NB4 (cell line): ENCODE data around the gene PHACTR1.

ENCODE experiments used
- MYC ChIP-seq: IDR thresholded peaks from 2 replicates; pipeline ENCODE4 v1.6.1; 2011; ENCODE audit warnings: low read depth, low read length
- POLR2A ChIP-seq: IDR thresholded peaks from 2 replicates; pipeline ENCODE4 v1.6.1; 2011; ENCODE audit warnings: mild to moderate bottlenecking; ENCODE audit not compliant: insufficient read length; ENCODE audit errors: extremely low read depth
- TF ChIP-seq, protein P1 (sequence below): IDR thresholded peaks from one replicate; pipeline ENCODE4 v1.5.1; 2012; ENCODE audit warnings: low read depth, low read length
- TF ChIP-seq, protein P2 (sequence below): IDR thresholded peaks from 2 replicates; pipeline ENCODE4 v1.6.1; 2011; ENCODE audit warnings: low read depth, low read length

- TF ChIP-seq, protein P1, sequence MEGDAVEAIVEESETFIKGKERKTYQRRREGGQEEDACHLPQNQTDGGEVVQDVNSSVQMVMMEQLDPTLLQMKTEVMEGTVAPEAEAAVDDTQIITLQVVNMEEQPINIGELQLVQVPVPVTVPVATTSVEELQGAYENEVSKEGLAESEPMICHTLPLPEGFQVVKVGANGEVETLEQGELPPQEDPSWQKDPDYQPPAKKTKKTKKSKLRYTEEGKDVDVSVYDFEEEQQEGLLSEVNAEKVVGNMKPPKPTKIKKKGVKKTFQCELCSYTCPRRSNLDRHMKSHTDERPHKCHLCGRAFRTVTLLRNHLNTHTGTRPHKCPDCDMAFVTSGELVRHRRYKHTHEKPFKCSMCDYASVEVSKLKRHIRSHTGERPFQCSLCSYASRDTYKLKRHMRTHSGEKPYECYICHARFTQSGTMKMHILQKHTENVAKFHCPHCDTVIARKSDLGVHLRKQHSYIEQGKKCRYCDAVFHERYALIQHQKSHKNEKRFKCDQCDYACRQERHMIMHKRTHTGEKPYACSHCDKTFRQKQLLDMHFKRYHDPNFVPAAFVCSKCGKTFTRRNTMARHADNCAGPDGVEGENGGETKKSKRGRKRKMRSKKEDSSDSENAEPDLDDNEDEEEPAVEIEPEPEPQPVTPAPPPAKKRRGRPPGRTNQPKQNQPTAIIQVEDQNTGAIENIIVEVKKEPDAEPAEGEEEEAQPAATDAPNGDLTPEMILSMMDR: no peak
- TF ChIP-seq POLR2A (no peak), MYC (no peak)
- TF ChIP-seq, protein P2, sequence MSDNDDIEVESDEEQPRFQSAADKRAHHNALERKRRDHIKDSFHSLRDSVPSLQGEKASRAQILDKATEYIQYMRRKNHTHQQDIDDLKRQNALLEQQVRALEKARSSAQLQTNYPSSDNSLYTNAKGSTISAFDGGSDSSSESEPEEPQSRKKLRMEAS: no peak
These were observed 498.8 kb downstream of the PHACTR1 start for GRCh38 chr6:13215390-13215789.
